GM12878 (cell line): ENCODE data around the gene APBA1. TPM values are rescaled to one million over a fixed set of nuclear protein-coding genes. Genes with fewer than 3 reads are reported as not detected.

Experiments used
- ATAC-seq: fragments of 200-7000 bp; cut with Tn5 transposase; 3 replicates; pipeline ENCODE4 v1.9.1; 2020; ENCODE audit warnings: mild to moderate bottlenecking, moderate library complexity
- BruUV-seq: library from RNA; stranded (reverse); fragments of 400-500 nt; replicated peaks from 2 replicates; lab custom pipeline; 2021; lab: Mats Ljungman, UMichigan
- CTCF ChIA-PET: fragments of 300-600 bp; sonication (Branson Sonifier 250); formaldehyde crosslinking; extraction: SDS; loops from one replicate; lab custom pipeline; 2021; ENCODE audit warnings: inconsistent platforms; lab: Yijun Ruan, JAX
- POLR2A ChIA-PET: fragments of 350-600 bp; formaldehyde crosslinking; extraction: SDS; loops from one replicate; lab custom pipeline; 2021; ENCODE audit warnings: inconsistent platforms; lab: Charles Lee
- RAD21 ChIA-PET: fragments of 300-600 bp; sonication (Branson Sonifier 250); formaldehyde crosslinking; loops from one replicate; lab custom pipeline; 2023; ENCODE audit warnings: antibody characterized with exemption; ENCODE audit not compliant: unreplicated experiment; lab: Charles Lee
- SMC1A ChIA-PET: fragments of 300-600 bp; sonication (Branson Sonifier 250); formaldehyde crosslinking; loops from one replicate; lab custom pipeline; 2023; ENCODE audit not compliant: unreplicated experiment, uncharacterized antibody; lab: Charles Lee
- DNase-seq: peaks from one replicate; pipeline ENCODE4 v3.0.0-alpha.2; 2011; ENCODE audit warnings: low read depth, low spot score
- FAIRE-seq: peaks from 3 replicates; lab custom pipeline; 2011; peaks lifted over from hg19 to GRCh38; lab: Jason Lieb, UNC
- H2AFZ ChIP-seq: 2 replicates; pipeline ENCODE4 v1.6.0; 2011; ENCODE audit warnings: low read depth, low read length, control low read depth; ENCODE audit not compliant: control insufficient read depth
- H3K27ac ChIP-seq: 2 replicates; pipeline ENCODE4 v1.5.1; 2011; ENCODE audit warnings: control low read depth; ENCODE audit not compliant: control insufficient read depth, insufficient read depth
- H3K27me3 ChIP-seq, 2 experiments: replicated peaks in 1 of 2; 2 replicates each; pipeline versions ENCODE4 v1.6.0 to v1.6.1; 2011; ENCODE audit warnings: low read length in 1 of 2; ENCODE audit not compliant: control insufficient read depth in 2 of 2, insufficient read depth in 2 of 2
- H3K36me3 ChIP-seq, 2 experiments: 2 replicates each; pipeline ENCODE4 v1.5.1; 2011; ENCODE audit warnings: low read length in 1 of 2; ENCODE audit not compliant: control insufficient read depth in 2 of 2, insufficient read depth in 2 of 2
- H3K4me1 ChIP-seq: 2 replicates; pipeline ENCODE4 v1.6.1; 2011; ENCODE audit warnings: mild to moderate bottlenecking, low read length, moderate library complexity, mixed read lengths; ENCODE audit not compliant: control insufficient read depth, insufficient read depth
- H3K4me2 ChIP-seq: 2 replicates; pipeline ENCODE4 v1.6.0; 2011; ENCODE audit warnings: control low read depth; ENCODE audit not compliant: control insufficient read depth, insufficient read depth
- H3K4me3 ChIP-seq: fragments of 200-600 bp; sonication (generic); 2 replicates; pipeline ENCODE4 v1.5.1; 2016
- H3K79me2 ChIP-seq: 2 replicates; pipeline ENCODE4 v1.6.0; 2011; ENCODE audit warnings: low read length; ENCODE audit not compliant: control insufficient read depth, insufficient read depth
- H3K9ac ChIP-seq: 2 replicates; pipeline ENCODE4 v1.8.0; 2011; ENCODE audit warnings: low read length, control low read depth, mixed read lengths; ENCODE audit not compliant: control insufficient read depth, insufficient read depth
- H3K9me3 ChIP-seq: replicated peaks from 3 replicates; pipeline ENCODE4 v1.5.1; 2011; ENCODE audit warnings: mild to moderate bottlenecking, low read length; ENCODE audit not compliant: control insufficient read depth, insufficient read depth
- H4K20me1 ChIP-seq: 2 replicates; pipeline ENCODE4 v1.6.0; 2011; ENCODE audit not compliant: control insufficient read depth, insufficient read depth
- BHLHE40 ChIP-seq, 2 experiments: fragments of 450-650 bp in 1 of 2; IDR thresholded peaks; 2 replicates each; pipeline ENCODE4 v1.6.1; 2011 to 2017; ENCODE audit warnings: low read depth in 2 of 2, borderline replicate concordance in 1 of 2, improper control_type of control experiment in 1 of 2, low read length in 1 of 2, mild to moderate bottlenecking in 1 of 2
- CHD2 ChIP-seq: IDR thresholded peaks from 2 replicates; pipeline ENCODE4 v1.6.1; 2011; ENCODE audit warnings: low read depth, low read length, improper control_type of control experiment, borderline replicate concordance
- EZH2 ChIP-seq: IDR thresholded peaks from 2 replicates; pipeline ENCODE4 v1.6.1; 2012; ENCODE audit warnings: low read depth, mild to moderate bottlenecking, control low read depth, inconsistent platforms, low read length, borderline replicate concordance; ENCODE audit not compliant: control insufficient read depth
- FOXM1 ChIP-seq: IDR thresholded peaks from 2 replicates; pipeline ENCODE4 v1.6.1; 2012; ENCODE audit warnings: low read depth, mild to moderate bottlenecking, inconsistent platforms, low read length, moderate library complexity
- IRF3 ChIP-seq: fragments of 450-650 bp; IDR thresholded peaks from 2 replicates; pipeline ENCODE4 v1.6.1; 2014; ENCODE audit warnings: mild to moderate bottlenecking
- JUNB ChIP-seq: IDR thresholded peaks from 2 replicates; pipeline ENCODE4 v1.6.1; 2016; ENCODE audit warnings: antibody characterized with exemption, mild to moderate bottlenecking
- MTA3 ChIP-seq: IDR thresholded peaks from 2 replicates; pipeline ENCODE4 v1.6.1; 2012; ENCODE audit warnings: low read length, inconsistent platforms, borderline replicate concordance
- NBN ChIP-seq: fragments of 450-650 bp; IDR thresholded peaks from 2 replicates; pipeline ENCODE4 v1.6.1; 2016
- NFYB ChIP-seq: IDR thresholded peaks from 2 replicates; pipeline ENCODE4 v1.6.1; 2011; ENCODE audit warnings: low read depth, mild to moderate bottlenecking, low read length, improper control_type of control experiment, moderate library complexity; ENCODE audit not compliant: insufficient read depth
- PAX8 ChIP-seq: fragments of 450-650 bp; IDR thresholded peaks from 2 replicates; pipeline ENCODE4 v1.6.1; 2017; ENCODE audit warnings: mild to moderate bottlenecking, moderate library complexity
- RB1 ChIP-seq: fragments of 450-650 bp; formaldehyde crosslinking; IDR thresholded peaks from 2 replicates; pipeline ENCODE4 v1.6.1; 2017; ENCODE audit warnings: mild to moderate bottlenecking, borderline replicate concordance
- RFX5 ChIP-seq: IDR thresholded peaks from 2 replicates; pipeline ENCODE4 v1.6.1; 2011; ENCODE audit warnings: low read depth, low read length, improper control_type of control experiment
- SREBF1 ChIP-seq: IDR thresholded peaks from 2 replicates; pipeline ENCODE4 v1.6.1; 2012; ENCODE audit warnings: mild to moderate bottlenecking, low read length
- TCF3 ChIP-seq: IDR thresholded peaks from 2 replicates; pipeline ENCODE4 v1.6.1; 2012; ENCODE audit warnings: low read depth, mild to moderate bottlenecking, low read length, borderline replicate concordance; ENCODE audit not compliant: insufficient read depth
- WRNIP1 ChIP-seq: IDR thresholded peaks from 2 replicates; pipeline ENCODE4 v1.6.1; 2011; ENCODE audit warnings: low read depth, low read length, improper control_type of control experiment, borderline replicate concordance
- YY1 ChIP-seq: IDR thresholded peaks from 2 replicates; pipeline ENCODE4 v1.6.1; 2011; ENCODE audit warnings: low read depth, mild to moderate bottlenecking, low read length
- WGBS: methylation state at CpG from one replicate; pipeline ENCODE4 v1.1.6; 2016; ENCODE audit warnings: low lambda C conversion rate; ENCODE audit not compliant: insufficient replicate concordance, insufficient coverage; ENCODE audit errors: missing lambda C conversion rate; 5-methylcytosine and 5-hydroxymethylcytosine counted together
- in situ Hi-C: fragments of 300-500 bp; cut with MboI; formaldehyde crosslinking; loops from 9 replicates; pipeline ENCODE4 v1.14.3; 2018; ENCODE audit warnings: mixed read lengths
- intact Hi-C: fragments of 100-400 bp; cut with micrococcal nuclease; formaldehyde crosslinking; loops from one replicate; pipeline ENCODE4 v1.14.2; 2022; ENCODE audit not compliant: unreplicated experiment
- polyA plus RNA-seq, 11 experiments: library from polyadenylated mRNA; depleted of rRNA in 4 of 11; unstranded in 6 of 11; stranded (reverse) in 5 of 11; fragments of >200 nt; fragmentation: Nextera tagmentation in 4 of 11; fragmentation: Illumina TruSeq in 1 of 11; extraction: Ambion mirVana in 4 of 11; extraction: Trizol in 1 of 11; gene quantifications; 1 replicate in 1 of 11; 2 replicates in 10 of 11; pipeline versions ENCODE4 v1.2.1 to v1.2.3, GENCODE V29; 2011 to 2016; ENCODE audit warnings: inconsistent platforms in 2 of 11, missing spikeins in 2 of 11, low read depth in 1 of 11
- total RNA-seq, 4 experiments: library from RNA; depleted of rRNA in 3 of 4; stranded (reverse); fragments of >200 nt in 3 of 4; fragmentation: Illumina TruSeq in 1 of 4; extraction: Trizol in 1 of 4; gene quantifications; 2 replicates each; pipeline versions ENCODE4 v1.2.1 to v1.2.3, GENCODE V29; 2013 to 2021
- TF ChIP-seq, protein P1 (sequence below): fragments of 450-650 bp; IDR thresholded peaks from 2 replicates; pipeline ENCODE4 v1.6.1; 2016; ENCODE audit warnings: mild to moderate bottlenecking

Gene APBA1
- total and polyA plus RNA-seq, 10 of the 15 experiments (the other 5 are each of a cell fraction or from before 2014, with no cell fraction given): 0.01 to 1.3 (median 0.05) TPM; not detected in 7

DNA sequence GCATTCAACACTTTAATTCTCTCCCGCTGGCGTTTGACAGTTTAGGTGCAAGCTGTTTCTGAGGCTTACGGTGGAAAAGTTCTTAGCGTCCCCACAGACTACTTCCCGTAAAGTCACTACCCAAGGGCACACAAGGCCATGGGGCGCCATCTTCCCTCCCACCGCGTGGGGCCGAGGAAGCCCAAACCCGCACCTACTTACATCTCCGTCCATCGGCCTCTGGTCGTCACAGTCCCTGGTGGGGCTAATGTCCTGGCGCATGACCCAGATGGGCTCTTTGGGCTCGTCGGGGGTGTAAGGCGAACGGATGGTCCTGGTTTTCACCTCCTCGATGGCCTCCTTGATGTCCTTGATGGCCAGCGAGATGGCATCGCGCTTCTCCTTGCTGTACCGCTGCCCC is 156.4 kb downstream of the APBA1 start:
- H3K27ac ChIP-seq: no peak overlapping the region

GRCh38 chr9:69513141-69513820 is 158.9 kb downstream of the APBA1 start:
- DNase-seq (no peak), FAIRE-seq (no peak), ATAC-seq (no peak)
- intact Hi-C loops (no loop called here), in situ Hi-C loops (no loop called here)
- ChIA-PET CTCF (interaction anchor here (1.2 kb wide), 1 partner anchor 35 kb away, joined by 3 read pairs; no protein-coding TSS in a partner anchor), POLR2A (no interaction called here), RAD21 (no interaction called here), SMC1A (no interaction called here)
- no peaks in the 10 kb centered on the region for H3K27me3 ChIP-seq
- no peak overlapping the region for H3K4me2 ChIP-seq
- no peaks in the 10 kb centered on the region for H3K9me3 ChIP-seq
- BruUV-seq: no TSS peak
- no peaks in the 10 kb centered on the region for H3K79me2 ChIP-seq
- WGBS: 29% methylated on average over 3 of the region's 3 CpGs
- no peak overlapping the region for H2AFZ ChIP-seq
- H3K4me3 ChIP-seq: no peak overlapping the region
- H4K20me1 ChIP-seq: no peaks in the 10 kb centered on the region
- H3K9ac ChIP-seq: no peak overlapping the region
- H3K4me1 ChIP-seq: no peaks in the 10 kb centered on the region
- H3K36me3 ChIP-seq: no peaks in the 10 kb centered on the region
- TF ChIP-seq NFYB (no peak), FOXM1 (no peak), PAX8 (no peak), JUNB (no peak), MTA3 (no peak), BHLHE40 (IDR thresholded peaks at IDR 0.05; ENCODE audit: borderline replicate concordance in 1 of 2, low read depth in 2 of 2, low read length in 1 of 2) (no peak), RB1 (no peak), IRF3 (no peak), EZH2 (no peak), CHD2 (no peak), RFX5 (no peak), NBN (no peak), SREBF1 (no peak), YY1 (no peak)
- TF ChIP-seq, protein P1, sequence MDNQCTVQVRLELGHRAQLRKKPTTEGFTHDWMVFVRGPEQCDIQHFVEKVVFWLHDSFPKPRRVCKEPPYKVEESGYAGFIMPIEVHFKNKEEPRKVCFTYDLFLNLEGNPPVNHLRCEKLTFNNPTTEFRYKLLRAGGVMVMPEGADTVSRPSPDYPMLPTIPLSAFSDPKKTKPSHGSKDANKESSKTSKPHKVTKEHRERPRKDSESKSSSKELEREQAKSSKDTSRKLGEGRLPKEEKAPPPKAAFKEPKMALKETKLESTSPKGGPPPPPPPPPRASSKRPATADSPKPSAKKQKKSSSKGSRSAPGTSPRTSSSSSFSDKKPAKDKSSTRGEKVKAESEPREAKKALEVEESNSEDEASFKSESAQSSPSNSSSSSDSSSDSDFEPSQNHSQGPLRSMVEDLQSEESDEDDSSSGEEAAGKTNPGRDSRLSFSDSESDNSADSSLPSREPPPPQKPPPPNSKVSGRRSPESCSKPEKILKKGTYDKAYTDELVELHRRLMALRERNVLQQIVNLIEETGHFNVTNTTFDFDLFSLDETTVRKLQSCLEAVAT: no peak
- H3K27ac ChIP-seq: no peak overlapping the region

More for the DNA sequence above, 156.4 kb downstream of the APBA1 start:
- ChIA-PET RAD21 (no interaction called here), SMC1A (no interaction called here), CTCF (no interaction called here), POLR2A (no interaction called here)
- Histone ChIP-seq H3K27me3 (no peaks in the 10 kb centered on the region), H3K4me1 (no peaks in the 10 kb centered on the region), H3K4me3 (no peak overlapping the region), H3K9me3 (no peaks in the 10 kb centered on the region), H3K9ac (no peak overlapping the region), H3K79me2 (no peaks in the 10 kb centered on the region), H4K20me1 (no peaks in the 10 kb centered on the region), H3K4me2 (no peak overlapping the region), H2AFZ (no peak overlapping the region), H3K36me3 (no peaks in the 10 kb centered on the region)
- FAIRE-seq (no peak), ATAC-seq (no peak), DNase-seq (no peak)
- 81% methylated on average over 23 of the region's 23 CpGs for WGBS
- in situ Hi-C loops: no loop called here
- TF ChIP-seq WRNIP1 (no peak), TCF3 (no peak)
- no TSS peak for BruUV-seq
- intact Hi-C loops: no loop called here
